ENCODE data around the gene YBX1. TPM values are rescaled to one million over a fixed set of nuclear protein-coding genes. Genes with fewer than 3 reads are reported as not detected.

YBX1 gene
- total RNA-seq, 1 experiment from 2014 or later: 1,098 TPM

- TF ChIP-seq ARID4B (CRISPR knock-in tag; IDR thresholded peaks at IDR 0.05; ENCODE audit: borderline replicate concordance): no peak
- no peak for TF ChIP-seq KAT7 (CRISPR knock-in tag; IDR thresholded peaks at IDR 0.05; ENCODE audit: borderline replicate concordance)
- TF ChIP-seq, protein P1, sequence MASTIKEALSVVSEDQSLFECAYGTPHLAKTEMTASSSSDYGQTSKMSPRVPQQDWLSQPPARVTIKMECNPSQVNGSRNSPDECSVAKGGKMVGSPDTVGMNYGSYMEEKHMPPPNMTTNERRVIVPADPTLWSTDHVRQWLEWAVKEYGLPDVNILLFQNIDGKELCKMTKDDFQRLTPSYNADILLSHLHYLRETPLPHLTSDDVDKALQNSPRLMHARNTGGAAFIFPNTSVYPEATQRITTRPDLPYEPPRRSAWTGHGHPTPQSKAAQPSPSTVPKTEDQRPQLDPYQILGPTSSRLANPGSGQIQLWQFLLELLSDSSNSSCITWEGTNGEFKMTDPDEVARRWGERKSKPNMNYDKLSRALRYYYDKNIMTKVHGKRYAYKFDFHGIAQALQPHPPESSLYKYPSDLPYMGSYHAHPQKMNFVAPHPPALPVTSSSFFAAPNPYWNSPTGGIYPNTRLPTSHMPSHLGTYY (CRISPR knock-in tag; IDR thresholded peaks at IDR 0.05): no peak
- no peak for TF ChIP-seq ELF4 (CRISPR knock-in tag; IDR thresholded peaks at IDR 0.05; ENCODE audit: low read depth)
Measured at GRCh38 chr1:42639116-42639515, 43.1 kb upstream of the YBX1 start (continued).

- no peaks in the 10 kb centered on the region for H3K4me1 Mint-ChIP-seq
- no peak overlapping the region for H3K27ac Mint-ChIP-seq
- TF ChIP-seq ARID4B (CRISPR knock-in tag; IDR thresholded peaks at IDR 0.05; ENCODE audit: borderline replicate concordance) (no peak), MLX (CRISPR knock-in tag; IDR thresholded peaks at IDR 0.05) (no peak), ZNF423 (CRISPR knock-in tag; IDR thresholded peaks at IDR 0.05) (no peak), NFATC4 (CRISPR knock-in tag; IDR thresholded peaks at IDR 0.05) (no peak), RORB (CRISPR knock-in tag; IDR thresholded peaks at IDR 0.05) (no peak), OVOL2 (CRISPR knock-in tag; IDR thresholded peaks at IDR 0.05; ENCODE audit: borderline replicate concordance) (no peak), AFF4 (CRISPR knock-in tag; IDR thresholded peaks at IDR 0.05; ENCODE audit: borderline replicate concordance) (no peak)
- TF ChIP-seq, protein P1 (CRISPR knock-in tag; IDR thresholded peaks at IDR 0.05): no peak
- no peak overlapping the region for H3K4me3 Mint-ChIP-seq
- POLR2A ChIA-PET: no interaction called here
- H3K9me3 Mint-ChIP-seq: no peaks in the 10 kb centered on the region
- DNase-seq (ENCODE audit: low spot score) (no peak), ATAC-seq (no peak)
- CTCF ChIA-PET: no interaction called here
- H3K27me3 Mint-ChIP-seq (ENCODE audit: low read depth): peaks cover 20% of the 10 kb centered on the region
- H3K36me3 Mint-ChIP-seq: no peaks in the 10 kb centered on the region
Measured at GRCh38 chr1:42646056-42646455, 36.2 kb upstream of the YBX1 start.
